ENCODE data around the gene PADI4. TPM values are rescaled to one million over a fixed set of nuclear protein-coding genes. Genes with fewer than 3 reads are reported as not detected.

The PADI4 gene
- total RNA-seq (2021) (0.26 to 0.39 TPM (median 0.27 TPM) in 3 replicates), Bru-seq, nascent RNA (percentile 16 among the genes with signal in this experiment)
- long read RNA-seq, experiment 1, partial matches to known transcripts, result 0 of 1 reads
- long read RNA-seq, experiment 1, other reads (novel, unspliced or antisense), result 1 of 1 reads
- long read RNA-seq, experiment 2, result 0 reads
- long read RNA-seq, experiment 3, result 0 reads

- Mint-ChIP-seq H3K4me1 (peaks cover 29% of the 10 kb centered on the region), H3K27ac (no peak within 1 kb of the TSS), H3K36me3 (no peaks in the 10 kb centered on the region), H3K9me3 (peaks cover 1% of the 10 kb centered on the region), H3K4me3 (no peak within 1 kb of the TSS), H3K27me3 (ENCODE audit: low read depth) (no peaks in the 10 kb centered on the region)
- ChIA-PET POLR2A (no interaction called here), CTCF (interaction anchor here (1.4 kb wide), 1 partner anchor 34 kb away, joined by 3 read pairs; no protein-coding TSS in a partner anchor)
- ATAC-seq (no peak), DNase-seq (ENCODE audit: low spot score) (no peak)
- TF ChIP-seq ESRRA (CRISPR knock-in tag; IDR thresholded peaks at IDR 0.05; ENCODE audit: borderline replicate concordance) (no peak), ZNF138 (CRISPR knock-in tag; conservative IDR thresholded peaks at IDR 0.05) (no peak), MXD4 (CRISPR knock-in tag; IDR thresholded peaks at IDR 0.05; ENCODE audit: borderline replicate concordance) (no peak), FOXK1 (CRISPR knock-in tag; IDR thresholded peaks at IDR 0.05) (no peak), FOXJ3 (CRISPR knock-in tag; IDR thresholded peaks at IDR 0.05; ENCODE audit: borderline replicate concordance) (no peak), ZNF671 (CRISPR knock-in tag; IDR thresholded peaks at IDR 0.05) (no peak), ZNF532 (CRISPR knock-in tag; IDR thresholded peaks at IDR 0.05; ENCODE audit: borderline replicate concordance) (no peak)
- TF ChIP-seq, protein P1, sequence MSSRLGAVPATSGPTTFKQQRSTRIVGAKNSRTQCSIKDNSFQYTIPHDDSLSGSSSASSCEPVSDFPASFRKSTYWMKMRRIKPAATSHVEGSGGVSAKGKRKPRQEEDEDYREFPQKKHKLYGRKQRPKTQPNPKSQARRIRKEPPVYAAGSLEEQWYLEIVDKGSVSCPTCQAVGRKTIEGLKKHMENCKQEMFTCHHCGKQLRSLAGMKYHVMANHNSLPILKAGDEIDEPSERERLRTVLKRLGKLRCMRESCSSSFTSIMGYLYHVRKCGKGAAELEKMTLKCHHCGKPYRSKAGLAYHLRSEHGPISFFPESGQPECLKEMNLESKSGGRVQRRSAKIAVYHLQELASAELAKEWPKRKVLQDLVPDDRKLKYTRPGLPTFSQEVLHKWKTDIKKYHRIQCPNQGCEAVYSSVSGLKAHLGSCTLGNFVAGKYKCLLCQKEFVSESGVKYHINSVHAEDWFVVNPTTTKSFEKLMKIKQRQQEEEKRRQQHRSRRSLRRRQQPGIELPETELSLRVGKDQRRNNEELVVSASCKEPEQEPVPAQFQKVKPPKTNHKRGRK (CRISPR knock-in tag; IDR thresholded peaks at IDR 0.05; ENCODE audit: borderline replicate concordance), result no peak
Measured at GRCh38 chr1:17307946-17308345, at the start of gene PADI4. Gene PADI4, plus strand, starts transcription at chr1:17308197. Its CDS starts 26 bp downstream, at chr1:17308223.

GRCh38 chr1:17258758-17259130 lies 49.3 kb upstream of the PADI4 start:
- H3K4me3 Mint-ChIP-seq, result no peak overlapping the region
- no peak for DNase-seq (ENCODE audit: low spot score)
- H3K36me3 Mint-ChIP-seq, result no peaks in the 10 kb centered on the region
- TF ChIP-seq JAZF1 (CRISPR knock-in tag; IDR thresholded peaks at IDR 0.05), result no peak
- no peak for TF ChIP-seq NR3C1 (CRISPR knock-in tag; conservative IDR thresholded peaks at IDR 0.05; ENCODE audit: low read depth)
- TF ChIP-seq ZNF416 (CRISPR knock-in tag; IDR thresholded peaks at IDR 0.05), result no peak
- no peak for TF ChIP-seq GTF2I (CRISPR knock-in tag; conservative IDR thresholded peaks at IDR 0.05)
- no peak for TF ChIP-seq CREM (CRISPR knock-in tag; IDR thresholded peaks at IDR 0.05)
- TF ChIP-seq TCF7 (CRISPR knock-in tag; IDR thresholded peaks at IDR 0.05; ENCODE audit: low read depth), result no peak
- no peak for TF ChIP-seq SMAD3 (CRISPR knock-in tag; IDR thresholded peaks at IDR 0.05; ENCODE audit: borderline replicate concordance)
- TF ChIP-seq, protein P2, sequence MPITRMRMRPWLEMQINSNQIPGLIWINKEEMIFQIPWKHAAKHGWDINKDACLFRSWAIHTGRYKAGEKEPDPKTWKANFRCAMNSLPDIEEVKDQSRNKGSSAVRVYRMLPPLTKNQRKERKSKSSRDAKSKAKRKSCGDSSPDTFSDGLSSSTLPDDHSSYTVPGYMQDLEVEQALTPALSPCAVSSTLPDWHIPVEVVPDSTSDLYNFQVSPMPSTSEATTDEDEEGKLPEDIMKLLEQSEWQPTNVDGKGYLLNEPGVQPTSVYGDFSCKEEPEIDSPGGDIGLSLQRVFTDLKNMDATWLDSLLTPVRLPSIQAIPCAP (CRISPR knock-in tag; IDR thresholded peaks at IDR 0.05), result no peak
- TF ChIP-seq, protein P3, sequence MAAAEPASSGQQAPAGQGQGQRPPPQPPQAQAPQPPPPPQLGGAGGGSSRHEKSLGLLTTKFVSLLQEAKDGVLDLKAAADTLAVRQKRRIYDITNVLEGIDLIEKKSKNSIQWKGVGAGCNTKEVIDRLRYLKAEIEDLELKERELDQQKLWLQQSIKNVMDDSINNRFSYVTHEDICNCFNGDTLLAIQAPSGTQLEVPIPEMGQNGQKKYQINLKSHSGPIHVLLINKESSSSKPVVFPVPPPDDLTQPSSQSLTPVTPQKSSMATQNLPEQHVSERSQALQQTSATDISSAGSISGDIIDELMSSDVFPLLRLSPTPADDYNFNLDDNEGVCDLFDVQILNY (CRISPR knock-in tag; IDR thresholded peaks at IDR 0.05), result no peak
- no peaks in the 10 kb centered on the region for H3K4me1 Mint-ChIP-seq
- peaks cover 14% of the 10 kb centered on the region for H3K9me3 Mint-ChIP-seq
- no peaks in the 10 kb centered on the region for H3K27me3 Mint-ChIP-seq (ENCODE audit: low read depth)
- H3K27ac Mint-ChIP-seq, result no peak overlapping the region
- POLR2A ChIA-PET, result no interaction called here
- no peak for ATAC-seq
- CTCF ChIA-PET, result interaction anchor here (0.6 to 1.6 kb wide), 5 partner anchors 15 to 184 kb away, joined by 3 to 5 read pairs (median 3); no protein-coding TSS in a partner anchor
